HepG2 (cell line): ENCODE measurements around the gene MCU. TPM values are rescaled to one million over a fixed set of nuclear protein-coding genes. Genes with fewer than 3 reads are reported as not detected.

Experiments used
- ATAC-seq: fragments of 200-7000 bp; cut with Tn5 transposase; 3 replicates; pipeline ENCODE4 v1.9.1; 2020; ENCODE audit warnings: mild to moderate bottlenecking, moderate library complexity
- BruUV-seq: library from RNA; stranded (reverse); fragments of 400-500 nt; replicated peaks from 2 replicates; lab custom pipeline; 2021; lab: Mats Ljungman, UMichigan
- CTCF ChIA-PET: fragments of 300-600 bp; formaldehyde crosslinking; extraction: SDS; loops from one replicate; lab custom pipeline; 2021; ENCODE audit warnings: low total read pairs, inconsistent platforms, low intra/inter-chr PET ratio; lab: Yijun Ruan, JAX
- POLR2A ChIA-PET: fragments of 350-600 bp; sonication (Branson Sonifier 250); formaldehyde crosslinking; loops from one replicate; lab custom pipeline; 2020; ENCODE audit warnings: antibody characterized with exemption, inconsistent platforms; lab: Yijun Ruan, JAX
- DNase-seq: peaks from one replicate; pipeline ENCODE4 v3.0.0-alpha.2; 2015; ENCODE audit warnings: low spot score
- FAIRE-seq: peaks from 3 replicates; lab custom pipeline; 2011; peaks lifted over from hg19 to GRCh38; lab: Jason Lieb, UNC
- H2AFZ ChIP-seq: one replicate; pipeline ENCODE4 v1.6.1; 2011; ENCODE audit warnings: low read length, inconsistent platforms
- H3K27ac ChIP-seq: fragments of 300-600 bp; 3 replicates; pipeline ENCODE4 v1.8.0; 2011; ENCODE audit warnings: mixed run types, mild to moderate bottlenecking, mixed read lengths, low read length, inconsistent platforms; ENCODE audit not compliant: insufficient read depth; ENCODE audit errors: extremely low read length
- H3K27me3 ChIP-seq, 2 experiments: fragments of 200-600 bp in 1 of 2; 2 replicates in 1 of 2; 3 replicates in 1 of 2; pipeline versions ENCODE4 v1.6.0 to v1.8.0; 2011; ENCODE audit warnings: low read length in 2 of 2, mild to moderate bottlenecking in 2 of 2, moderate library complexity in 2 of 2, inconsistent platforms in 1 of 2; ENCODE audit not compliant: insufficient read depth in 2 of 2, control insufficient read depth in 1 of 2
- H3K36me3 ChIP-seq, 2 experiments: fragments of 200-600 bp in 1 of 2; replicated peaks in 1 of 2; 2 replicates in 1 of 2; 3 replicates in 1 of 2; pipeline versions ENCODE4 v1.5.1 to v1.8.0; 2011; ENCODE audit warnings: low read length in 2 of 2, inconsistent platforms in 1 of 2; ENCODE audit not compliant: insufficient read depth in 2 of 2, control insufficient read depth in 1 of 2
- H3K4me1 ChIP-seq: 2 replicates; pipeline ENCODE4 v1.5.1; 2012; ENCODE audit warnings: low read length, inconsistent platforms; ENCODE audit not compliant: insufficient read depth
- H3K4me2 ChIP-seq: 2 replicates; pipeline ENCODE4 v1.6.0; 2011; ENCODE audit warnings: low read depth, low read length, inconsistent platforms
- H3K4me3 ChIP-seq, 3 experiments: fragments of 200-600 bp in 1 of 3; sonication (generic), shearing (Covaris generic) in 1 of 3; replicated peaks in 1 of 3; 2 replicates each; pipeline ENCODE4 v1.5.1; 2011 to 2016; ENCODE audit warnings: low read length in 3 of 3, inconsistent platforms in 2 of 3, low read depth in 2 of 3, mild to moderate bottlenecking in 2 of 3, control low read depth in 1 of 3, mixed read lengths in 1 of 3; ENCODE audit not compliant: insufficient read depth in 1 of 3
- H3K79me2 ChIP-seq: one replicate; pipeline ENCODE4 v1.6.1; 2011; ENCODE audit warnings: low read length, inconsistent platforms; ENCODE audit not compliant: insufficient read depth
- H3K9ac ChIP-seq: 2 replicates; pipeline ENCODE4 v1.6.0; 2011; ENCODE audit warnings: mild to moderate bottlenecking, low read depth, low read length, inconsistent platforms; ENCODE audit not compliant: insufficient read depth
- H3K9me3 ChIP-seq: 2 replicates; pipeline ENCODE4 v1.5.1; 2012; ENCODE audit warnings: mild to moderate bottlenecking, low read length
- H4K20me1 ChIP-seq: 2 replicates; pipeline ENCODE4 v1.6.0; 2011; ENCODE audit warnings: inconsistent platforms, mild to moderate bottlenecking, low read length, moderate library complexity; ENCODE audit not compliant: insufficient read depth
- BRD4 ChIP-seq: sonication (generic); formaldehyde crosslinking; IDR thresholded peaks from 2 replicates; pipeline ENCODE4 v1.4.0; 2020; ENCODE audit warnings: missing genetic modification reagents
- ELF4 ChIP-seq: sonication (generic); formaldehyde crosslinking; IDR thresholded peaks from 2 replicates; pipeline ENCODE4 v1.5.0; 2020; ENCODE audit warnings: missing genetic modification reagents, mild to moderate bottlenecking, moderate library complexity, borderline replicate concordance
- GMEB1 ChIP-seq: sonication (generic); formaldehyde crosslinking; IDR thresholded peaks from 2 replicates; pipeline ENCODE4 v1.5.1; 2020; ENCODE audit warnings: missing genetic modification reagents, mild to moderate bottlenecking, borderline replicate concordance
- NAIF1 ChIP-seq: sonication (generic); formaldehyde crosslinking; IDR thresholded peaks from 2 replicates; pipeline ENCODE4 v1.5.0; 2020; ENCODE audit warnings: mild to moderate bottlenecking, missing genetic modification reagents, borderline replicate concordance
- ZBTB20 ChIP-seq: sonication (generic); formaldehyde crosslinking; IDR thresholded peaks from 2 replicates; pipeline ENCODE4 v1.8.1; 2023; ENCODE audit warnings: missing genetic modification reagents, low read depth, mild to moderate bottlenecking, borderline replicate concordance
- ZNF331 ChIP-seq: sonication (generic); formaldehyde crosslinking; IDR thresholded peaks from 2 replicates; pipeline ENCODE4 v1.4.0; 2020; ENCODE audit warnings: missing genetic modification reagents
- ZNF674 ChIP-seq: sonication (generic); formaldehyde crosslinking; IDR thresholded peaks from 2 replicates; pipeline ENCODE4 v1.5.0; 2020; ENCODE audit warnings: low read depth, mild to moderate bottlenecking, missing genetic modification reagents
- ZNF724P ChIP-seq: sonication (generic); formaldehyde crosslinking; IDR thresholded peaks from 2 replicates; pipeline ENCODE4 v1.8.0; 2022; ENCODE audit warnings: missing genetic modification reagents, borderline replicate concordance
- WGBS: methylation state at CpG from one replicate; pipeline ENCODE4 v1.1.6; 2017; ENCODE audit warnings: low lambda C conversion rate; 5-methylcytosine and 5-hydroxymethylcytosine counted together
- in situ Hi-C: cut with HindIII; loops from 2 replicates; pipeline ENCODE4 v1.10.0; 2017; ENCODE audit warnings: low pct_unique_long_range_greater_than_20kb; ENCODE audit not compliant: extremely low pct_ligation_motif_present
- intact Hi-C: fragments of 100-400 bp; cut with micrococcal nuclease; formaldehyde crosslinking; loops from one replicate; pipeline ENCODE4 v1.10.0; 2022; ENCODE audit not compliant: unreplicated experiment
- polyA plus RNA-seq, 8 experiments: library from polyadenylated mRNA; depleted of rRNA in 3 of 8; stranded (reverse) in 7 of 8; unstranded in 1 of 8; fragments of >200 nt; fragmentation: Illumina TruSeq in 4 of 8; extraction: Trizol in 4 of 8; gene quantifications; 2 replicates each; pipeline versions ENCODE4 v1.2.1 to v1.2.3, GENCODE V29; 2011 to 2016; ENCODE audit warnings: low read depth in 4 of 8, missing spikeins in 1 of 8, mixed read lengths in 1 of 8; ENCODE audit not compliant: insufficient read depth in 1 of 8
- total RNA-seq, 5 experiments: library from RNA; depleted of rRNA; stranded (reverse); fragments of >200 nt; fragmentation: Illumina TruSeq; extraction: Trizol; gene quantifications; 2 replicates each; pipeline ENCODE4 v1.2.3, GENCODE V29; 2016; ENCODE audit warnings: low read depth in 1 of 5

The MCU gene
- total and polyA plus RNA-seq, 2 of the 13 experiments (the other 11 are each of a cell fraction or from before 2014, with no cell fraction given), result 25.9 to 64.5 TPM

GRCh38 chr10:72851509-72851908, 159.6 kb downstream of the MCU start (continued):
- no peak for TF ChIP-seq GMEB1 (CRISPR knock-in tag)
- no peak for TF ChIP-seq BRD4
- no peak for TF ChIP-seq ZNF331 (CRISPR knock-in tag)
- no peak for TF ChIP-seq ZBTB20 (CRISPR knock-in tag)
- TF ChIP-seq ZNF724P (CRISPR knock-in tag), result no peak

- ATAC-seq, result no peak
- FAIRE-seq, result no peak
- TF ChIP-seq NAIF1 (CRISPR knock-in tag), result no peak
- TF ChIP-seq ZNF674 (CRISPR knock-in tag), result no peak
- TF ChIP-seq ELF4, result no peak
- CTCF ChIA-PET, result no interaction called here
- H3K9me3 ChIP-seq, result peaks cover 5% of the 10 kb centered on the region; the same call in 1 of the 2 replicates
- no peak for DNase-seq
- in situ Hi-C loops, result no loop called here
- no TSS peak for BruUV-seq
- H3K27me3 ChIP-seq, result no peaks in the 10 kb centered on the region
- 98% methylated on average over 2 of the region's 2 CpGs for WGBS
- no peak overlapping the region for H3K4me3 ChIP-seq
- intact Hi-C loops, result no loop called here
- no peak overlapping the region for H3K9ac ChIP-seq
- no peak overlapping the region for H3K27ac ChIP-seq
- H4K20me1 ChIP-seq, result no peaks in the 10 kb centered on the region
- no peaks in the 10 kb centered on the region for H3K36me3 ChIP-seq
- H3K4me2 ChIP-seq, result no peak overlapping the region
- no peak overlapping the region for H2AFZ ChIP-seq
- H3K79me2 ChIP-seq, result no peaks in the 10 kb centered on the region
- POLR2A ChIA-PET, result no interaction called here
- no peaks in the 10 kb centered on the region for H3K4me1 ChIP-seq
Observed at GRCh38 chr10:72852508-72852907, 160.6 kb downstream of the MCU start.
